HEK293T (cell line): Measurements from ENCODE around the gene DDX18.
"Not testable (repeated sequence)": the region's sequence is repeated elsewhere in the genome, so short reads cannot be mapped to it uniquely, and the experiment has no call there.

Experiments
- CTCF ChIA-PET: fragments of 350-600 bp; formaldehyde crosslinking; extraction: SDS; loops from one replicate; lab custom pipeline; 2021; ENCODE audit warnings: antibody characterized with exemption, inconsistent platforms; lab: Yijun Ruan, JAX
- POLR2A ChIA-PET: fragments of 350-600 bp; formaldehyde crosslinking; extraction: SDS; loops from one replicate; lab custom pipeline; 2020; ENCODE audit warnings: antibody characterized with exemption, inconsistent platforms; lab: Yijun Ruan, JAX
- DNase-seq: peaks from one replicate; pipeline ENCODE4 v3.0.0; 2012; ENCODE audit warnings: mixed read lengths; ENCODE audit errors: extremely low spot score
- ARNT ChIP-seq: fragments of 450-650 bp; IDR thresholded peaks from 2 replicates; pipeline ENCODE4 v1.6.1; 2017; ENCODE audit warnings: mild to moderate bottlenecking
- BHLHE40 ChIP-seq: fragments of 450-650 bp; IDR thresholded peaks from 2 replicates; pipeline ENCODE4 v1.6.1; 2016; ENCODE audit warnings: mild to moderate bottlenecking, moderate library complexity, borderline replicate concordance
- CTBP1 ChIP-seq: fragments of 450-650 bp; IDR thresholded peaks from 2 replicates; pipeline ENCODE4 v1.6.1; 2016; ENCODE audit warnings: borderline replicate concordance
- ELF4 ChIP-seq: fragments of 450-650 bp; IDR thresholded peaks from 2 replicates; pipeline ENCODE4 v1.6.1; 2017; ENCODE audit warnings: antibody characterized with exemption
- FOXA1 ChIP-seq: fragments of 450-650 bp; IDR thresholded peaks from 2 replicates; pipeline ENCODE4 v1.6.1; 2016; ENCODE audit warnings: mild to moderate bottlenecking
- FOXK2 ChIP-seq: fragments of 450-650 bp; IDR thresholded peaks from 2 replicates; pipeline ENCODE4 v1.6.1; 2016; ENCODE audit warnings: mild to moderate bottlenecking
- FOXM1 ChIP-seq: fragments of 450-650 bp; IDR thresholded peaks from 2 replicates; pipeline ENCODE4 v1.6.1; 2017; ENCODE audit warnings: mild to moderate bottlenecking, borderline replicate concordance
- HDGF ChIP-seq: fragments of 450-650 bp; IDR thresholded peaks from 2 replicates; pipeline ENCODE4 v1.6.1; 2017; ENCODE audit warnings: antibody characterized with exemption, borderline replicate concordance
- L3MBTL2 ChIP-seq: fragments of 450-650 bp; conservative IDR thresholded peaks from 2 replicates; pipeline ENCODE4 v1.6.1; 2016; ENCODE audit warnings: mild to moderate bottlenecking
- LEF1 ChIP-seq: fragments of 450-650 bp; IDR thresholded peaks from 2 replicates; pipeline ENCODE4 v1.6.1; 2017; ENCODE audit warnings: mild to moderate bottlenecking, borderline replicate concordance
- NFRKB ChIP-seq: fragments of 450-650 bp; IDR thresholded peaks from 2 replicates; pipeline ENCODE4 v1.6.1; 2016; ENCODE audit warnings: mild to moderate bottlenecking, moderate library complexity
- PKNOX1 ChIP-seq: fragments of 450-650 bp; IDR thresholded peaks from 2 replicates; pipeline ENCODE4 v1.6.1; 2016
- SP1 ChIP-seq: fragments of 450-650 bp; IDR thresholded peaks from 2 replicates; pipeline ENCODE4 v1.6.1; 2017
- SUZ12 ChIP-seq: fragments of 450-650 bp; IDR thresholded peaks from 2 replicates; pipeline ENCODE4 v1.6.1; 2016; ENCODE audit warnings: mild to moderate bottlenecking
- TARDBP ChIP-seq: fragments of 450-650 bp; IDR thresholded peaks from 2 replicates; pipeline ENCODE4 v1.6.1; 2016
- ZNF384 ChIP-seq: fragments of 450-650 bp; IDR thresholded peaks from 2 replicates; pipeline ENCODE4 v1.6.1; 2016

DDX18 gene

GRCh38 chr2:117776888-117777287, 37.6 kb upstream of the DDX18 start:
- ChIA-PET CTCF (no interaction called here), POLR2A (no interaction called here)
- no peak for DNase-seq
- no peak for TF ChIP-seq SP1
- no peak for TF ChIP-seq NFRKB

- POLR2A ChIA-PET: no interaction called here
- DNase-seq: peak; percentile 28
- TF ChIP-seq TARDBP: no peak
- no peak for TF ChIP-seq ELF4
- no peak for TF ChIP-seq ARNT
- no peak for TF ChIP-seq FOXK2
- TF ChIP-seq BHLHE40: no peak
- TF ChIP-seq LEF1: no peak
- TF ChIP-seq L3MBTL2: no peak
- no peak for TF ChIP-seq FOXA1
- CTCF ChIA-PET: interaction anchor here (1.2 to 1.3 kb wide), 2 partner anchors 29 to 315 kb away, joined by 3 read pairs; partner anchors contain the start of gene DDX18
Measured at GRCh38 chr2:117785740-117786139, 28.8 kb upstream of the DDX18 start.

- ChIA-PET CTCF (interaction anchor here (1.2 to 1.5 kb wide), 2 partner anchors 217 to 316 kb away, joined by 3 read pairs; no protein-coding TSS in a partner anchor), POLR2A (no interaction called here)
- no peak for DNase-seq
- TF ChIP-seq SUZ12: no peak
- TF ChIP-seq NFRKB: no peak
- no peak for TF ChIP-seq PKNOX1
- no peak for TF ChIP-seq FOXK2
- TF ChIP-seq HDGF: no peak
- TF ChIP-seq CTBP1: no peak
- TF ChIP-seq SP1: no peak
- no peak for TF ChIP-seq LEF1
- TF ChIP-seq BHLHE40: no peak
- TF ChIP-seq ELF4: no peak
- no peak for TF ChIP-seq ZNF384
- TF ChIP-seq FOXA1: no peak
- TF ChIP-seq ARNT: no peak
Measured at GRCh38 chr2:117786520-117786919, 28.0 kb upstream of the DDX18 start.

- no peak for DNase-seq
- no peak for TF ChIP-seq SP1
- ChIA-PET CTCF (no interaction called here), POLR2A (no interaction called here)
Measured at GRCh38 chr2:117789505-117789904, 25.0 kb upstream of the DDX18 start.

GRCh38 chr2:117794668-117795067, 19.8 kb upstream of the DDX18 start:
- DNase-seq: no peak
- no peak for TF ChIP-seq SUZ12
- ChIA-PET POLR2A (no interaction called here), CTCF (interaction anchor here (0.6 kb wide), 1 partner anchor 18 kb away, joined by 3 read pairs; no protein-coding TSS in a partner anchor)

- no peak for DNase-seq
- no peak for TF ChIP-seq HDGF
- TF ChIP-seq CTBP1: no peak
- TF ChIP-seq TARDBP: no peak
- no peak for TF ChIP-seq BHLHE40
- no peak for TF ChIP-seq FOXK2
- no peak for TF ChIP-seq ZNF384
- no peak for TF ChIP-seq LEF1
- ChIA-PET POLR2A (no interaction called here), CTCF (no interaction called here)
Measured at GRCh38 chr2:117801826-117802225, 12.7 kb upstream of the DDX18 start.

GRCh38 chr2:117803644-117804325, 10.7 kb upstream of the DDX18 start:
- CTCF ChIA-PET: interaction anchor here (1.4 kb wide), 1 partner anchor 11 kb away, joined by 7 read pairs; the partner anchor contains the start of gene DDX18
- DNase-seq, POLR2A ChIA-PET: not testable (repeated sequence)

- no peak for TF ChIP-seq L3MBTL2
- no peak for TF ChIP-seq TARDBP
- no peak for TF ChIP-seq FOXA1
- TF ChIP-seq ELF4: no peak
- TF ChIP-seq BHLHE40: no peak
- no peak for TF ChIP-seq CTBP1
- no peak for TF ChIP-seq FOXK2
- no peak for TF ChIP-seq SUZ12
- no peak for TF ChIP-seq PKNOX1
- no peak for TF ChIP-seq ZNF384
- TF ChIP-seq NFRKB: no peak
- TF ChIP-seq HDGF: no peak
- TF ChIP-seq LEF1: no peak
- no peak for TF ChIP-seq SP1
- TF ChIP-seq ARNT: no peak
- TF ChIP-seq FOXM1: no peak
- ChIA-PET CTCF (interaction anchor here (0.6 kb wide), 1 partner anchor 18 kb away, joined by 3 read pairs; no protein-coding TSS in a partner anchor), POLR2A (no interaction called here)
- DNase-seq: no peak
Measured at GRCh38 chr2:117812443-117812842, 2.0 kb upstream of the DDX18 start.
